Stimulated activated naive CD4-positive, alpha-beta T cell treated with Interleukin-2 at 50 U/mL for 16 hours (primary cell): ENCODE measurements around the gene LSR.

Source experiments
- DNase-seq: peaks from one replicate; lab custom pipeline; 2025; lab: John Stamatoyannopoulos, UW

Gene LSR

GRCh38 chr19:35287713-35288112 is 38.9 kb downstream of the LSR start:
- no peak for DNase-seq

- no peak for DNase-seq
Observed at GRCh38 chr19:35288331-35288730, 39.5 kb downstream of the LSR start.

DNA sequence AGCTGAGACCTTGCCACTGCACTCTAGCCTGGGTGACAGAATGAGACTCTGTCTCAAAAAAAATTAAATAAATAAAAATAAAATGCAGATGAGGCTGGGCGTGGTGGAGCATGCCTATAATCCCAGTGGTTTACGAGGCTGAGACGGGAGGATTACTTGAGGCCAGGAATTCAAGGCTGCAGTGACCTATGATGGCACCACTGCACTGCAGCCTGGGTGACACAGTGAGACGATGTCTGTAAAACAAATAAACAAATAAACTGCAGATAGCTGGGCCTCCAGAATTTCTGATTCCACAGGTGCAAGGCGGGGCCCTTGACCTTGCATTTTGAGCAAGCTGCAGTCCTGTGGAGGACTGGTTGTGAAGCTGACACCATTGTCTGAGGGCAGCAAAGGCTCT is 40.1 kb downstream of the LSR start:
- DNase-seq, result no peak

DNA sequence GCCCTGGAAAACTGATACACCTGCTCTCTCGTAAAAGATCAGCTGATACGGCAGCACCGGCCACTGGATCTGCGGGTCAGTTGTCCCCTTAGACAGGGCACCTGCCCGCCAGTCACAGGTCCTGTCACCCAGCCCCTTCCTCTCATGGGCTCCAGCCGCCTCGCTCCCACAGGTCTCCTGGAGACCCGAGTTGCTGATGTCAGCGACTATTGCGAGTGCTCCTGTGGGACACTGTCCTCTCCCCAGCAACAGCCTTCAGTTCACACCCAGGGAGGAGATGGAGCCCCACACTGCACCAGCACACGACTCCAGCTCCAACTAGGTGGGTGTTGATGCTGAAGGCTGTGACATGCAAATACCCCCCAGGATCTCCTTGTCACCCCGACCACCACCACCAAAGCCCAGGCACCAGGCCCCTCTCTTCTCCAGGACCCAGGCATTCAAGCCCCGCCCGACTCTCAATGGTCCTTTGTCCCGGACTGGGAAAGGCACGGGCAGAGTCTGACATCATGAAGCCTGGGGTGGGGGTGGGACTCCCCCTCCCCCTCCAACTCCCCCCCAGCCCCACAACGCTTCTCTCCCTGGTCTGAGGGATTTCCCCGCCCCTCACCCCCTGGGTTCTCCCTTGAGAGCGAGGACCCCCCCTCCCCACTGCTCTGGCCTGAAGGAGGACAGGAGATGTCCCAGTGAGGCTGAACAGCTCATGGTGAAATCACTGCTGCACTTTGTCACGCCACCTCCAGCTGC is 41.8 kb downstream of the LSR start:
- DNase-seq, result no peak

DNA sequence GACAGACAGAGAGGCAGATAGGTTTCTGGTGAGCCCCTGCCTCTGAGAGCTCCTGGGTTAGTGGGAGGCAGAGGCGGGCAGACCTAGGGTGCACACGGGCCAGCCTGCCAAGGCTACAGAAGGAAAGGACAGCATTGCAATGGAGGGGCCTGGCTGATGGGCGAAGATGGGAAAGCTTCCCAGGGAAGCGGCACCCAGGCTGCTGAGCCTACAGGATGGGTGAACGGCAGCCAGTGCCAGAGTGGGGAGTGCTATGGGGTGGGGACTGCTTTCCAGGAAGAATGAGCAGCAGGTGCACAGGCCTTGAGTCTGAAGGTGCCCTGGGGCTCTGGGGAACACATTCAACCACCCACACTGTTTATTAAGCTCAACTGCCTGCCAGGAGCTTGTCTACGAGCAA is 42.5 kb downstream of the LSR start:
- no peak for DNase-seq

DNA sequence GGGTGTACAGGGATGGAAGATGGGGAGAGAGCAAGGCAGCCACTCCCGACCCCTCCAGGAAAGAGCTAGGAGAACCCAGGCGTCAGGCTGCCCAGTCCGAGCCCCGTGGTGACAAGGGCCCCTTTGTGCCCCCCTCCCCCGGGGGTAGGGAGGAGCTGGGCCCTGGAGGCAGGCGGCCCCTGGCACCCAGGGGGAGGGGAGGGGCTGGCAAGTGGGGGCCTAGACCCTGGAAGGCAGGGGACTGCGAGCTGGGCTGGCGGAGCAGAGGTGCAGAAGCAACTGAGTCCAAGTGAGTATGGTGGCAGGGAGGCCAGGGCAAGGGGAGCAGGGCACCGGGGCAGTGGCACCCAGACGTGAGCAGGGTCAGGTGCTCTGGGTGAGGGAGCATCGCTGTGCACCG is 43.1 kb downstream of the LSR start, which contains the start of gene MAG:
Gene MAG, plus strand, starts transcription at position 246 of the 400 bp plus-strand sequence. CDS start 3,248 bp downstream, outside the sequence.
- DNase-seq, result no peak

DNA sequence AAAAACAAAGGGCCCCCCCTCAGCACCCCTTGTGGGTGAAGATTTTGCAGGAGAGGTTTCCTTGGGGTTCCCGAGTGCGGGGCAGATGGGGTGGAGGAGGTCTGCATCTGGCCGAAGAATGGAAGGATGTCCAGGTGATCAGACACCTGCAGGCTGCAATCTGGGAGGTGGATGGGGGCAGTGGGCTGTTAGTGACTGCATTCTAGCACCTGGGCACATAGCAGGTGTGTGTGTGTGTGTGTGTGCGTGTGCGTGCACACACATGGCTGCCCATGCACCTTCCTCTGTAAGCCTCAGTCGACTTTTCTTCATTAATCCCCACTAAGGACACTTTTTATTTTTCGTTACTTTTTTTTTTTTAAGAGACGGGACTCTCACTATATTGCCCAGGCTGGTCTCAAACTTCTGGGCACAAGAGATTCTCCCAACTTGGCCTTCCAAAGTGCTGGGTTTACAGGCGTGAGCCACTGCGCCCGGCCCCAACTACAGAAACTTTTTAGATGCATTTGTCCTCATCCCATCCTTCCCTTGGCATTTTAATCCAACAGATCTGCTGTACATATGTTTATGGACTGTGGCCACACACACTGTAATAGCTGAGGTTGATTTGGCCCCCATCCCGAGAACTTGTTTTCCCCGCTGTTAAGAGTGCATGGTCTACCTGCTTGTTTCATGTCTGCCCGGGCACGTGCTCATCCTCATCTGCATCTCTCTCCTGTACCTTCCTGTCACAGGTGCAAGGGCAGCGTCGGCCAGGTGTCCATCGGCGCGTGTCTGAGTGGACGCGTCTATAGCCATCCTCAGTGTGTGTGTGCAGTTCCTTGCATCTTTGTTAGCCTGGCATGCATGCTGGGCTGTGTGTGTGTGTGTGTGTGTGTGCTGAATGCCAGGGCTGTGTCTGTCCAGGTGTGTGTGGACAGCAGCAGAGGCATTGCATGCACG is 43.9 kb downstream of the LSR start:
- no peak for DNase-seq

DNA sequence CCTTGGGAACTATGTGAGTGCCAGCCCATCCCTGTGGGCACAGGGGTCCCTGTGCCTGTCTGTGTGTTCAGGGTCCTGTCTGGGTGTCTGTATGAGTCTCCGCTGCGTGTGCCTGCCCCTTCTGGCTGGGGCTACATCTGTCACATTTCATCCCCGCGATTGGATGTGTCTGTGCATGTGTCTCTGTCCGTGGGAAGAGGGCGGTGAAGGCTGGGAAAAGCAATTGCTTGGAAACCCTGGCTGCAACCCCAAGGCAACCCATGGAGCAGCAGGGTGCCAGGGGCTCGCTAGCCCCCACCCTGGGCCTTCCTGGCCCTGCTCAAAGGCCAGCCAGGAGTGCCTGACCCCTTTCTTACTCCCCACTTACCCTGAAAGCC is 44.5 kb downstream of the LSR start:
- DNase-seq, result no peak

DNA sequence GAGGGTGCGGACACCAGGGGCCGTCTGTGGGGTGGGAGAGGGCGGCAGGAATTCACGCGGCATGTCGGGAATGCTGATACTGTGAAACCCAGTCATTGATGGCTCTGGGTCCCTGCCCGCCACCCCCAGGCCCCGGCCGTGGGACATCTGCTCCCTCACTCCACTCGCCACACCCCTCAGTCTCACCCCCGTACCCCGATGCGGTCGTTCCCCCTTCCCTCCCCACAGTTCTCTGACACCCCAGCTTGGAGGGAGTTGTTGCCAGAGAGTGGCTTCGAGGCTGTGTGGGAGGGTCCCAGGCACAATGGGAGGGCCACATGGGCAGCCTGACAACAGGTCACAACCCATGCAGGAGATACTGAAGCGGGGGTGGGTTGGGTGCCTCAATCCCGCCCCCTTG is 45.0 kb downstream of the LSR start:
- no peak for DNase-seq

GRCh38 chr19:35294328-35294727 is 45.5 kb downstream of the LSR start:
- no peak for DNase-seq

DNA sequence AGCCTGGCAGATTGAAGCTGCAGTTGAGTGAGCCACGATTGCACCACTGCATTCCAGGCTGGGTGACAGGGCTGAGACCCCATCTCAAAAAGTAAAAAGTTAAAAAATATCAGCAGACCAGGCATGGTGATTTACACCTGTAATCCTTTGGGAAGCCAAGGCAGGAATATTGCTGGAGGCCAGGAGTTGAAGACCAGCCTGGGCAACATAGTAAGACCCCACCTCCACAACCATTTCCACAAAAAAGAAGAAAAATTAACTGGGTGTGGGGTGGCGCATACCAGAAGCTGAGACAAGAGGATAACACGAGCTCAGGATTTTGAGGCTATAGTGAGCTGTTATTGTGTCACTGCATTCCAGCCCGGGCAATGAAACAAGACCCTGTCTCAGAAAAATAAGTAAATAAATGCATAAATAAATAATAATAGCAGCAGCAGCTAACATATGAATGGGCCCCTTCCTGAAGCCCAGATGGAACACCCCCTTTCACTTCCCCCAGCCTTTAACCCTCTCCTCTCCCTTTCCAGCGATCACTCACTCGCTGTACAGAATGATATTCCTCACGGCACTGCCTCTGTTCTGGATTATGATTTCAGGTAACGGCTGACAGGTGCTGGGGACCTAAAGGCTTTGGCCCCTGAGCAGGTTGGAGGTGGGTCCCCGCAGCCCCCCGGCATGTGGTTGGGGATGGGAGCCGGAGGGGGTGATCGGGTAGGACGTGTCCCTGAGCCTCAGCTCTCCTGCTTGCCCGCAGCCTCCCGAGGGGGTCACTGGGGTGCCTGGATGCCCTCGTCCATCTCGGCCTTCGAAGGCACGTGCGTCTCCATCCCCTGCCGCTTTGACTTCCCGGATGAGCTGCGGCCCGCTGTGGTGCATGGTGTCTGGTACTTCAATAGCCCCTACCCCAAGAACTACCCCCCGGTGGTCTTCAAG is 46.3 kb downstream of the LSR start:
- no peak for DNase-seq

DNA sequence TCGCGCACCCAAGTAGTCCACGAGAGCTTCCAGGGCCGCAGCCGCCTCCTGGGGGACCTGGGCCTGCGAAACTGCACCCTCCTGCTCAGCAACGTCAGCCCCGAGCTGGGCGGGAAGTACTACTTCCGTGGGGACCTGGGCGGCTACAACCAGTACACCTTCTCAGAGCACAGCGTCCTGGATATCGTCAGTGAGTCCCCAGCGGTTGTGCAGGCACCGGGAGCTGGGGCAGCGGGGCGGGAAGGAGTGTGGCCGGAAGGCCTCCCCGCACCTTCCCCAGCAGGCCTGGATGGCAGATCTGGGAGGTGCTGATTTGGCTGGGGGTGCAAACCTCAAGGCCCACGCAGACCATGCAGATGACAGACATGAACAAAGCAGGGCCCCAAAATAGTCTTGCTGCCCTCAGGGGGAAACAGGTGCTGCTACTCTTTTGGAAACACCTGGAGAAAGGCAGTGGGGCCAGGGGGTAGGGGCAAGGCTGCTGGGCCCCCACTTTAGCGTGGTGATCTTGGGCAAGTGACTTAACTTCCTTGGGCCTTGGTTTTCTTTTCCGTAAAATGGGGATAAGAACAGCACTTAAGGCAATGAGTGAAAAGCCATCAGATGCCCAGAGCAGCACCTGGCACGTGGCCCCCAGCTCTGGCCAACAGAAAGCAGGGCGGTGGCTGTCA is 47.1 kb downstream of the LSR start:
- DNase-seq, result no peak

GRCh38 chr19:35296644-35297514 is 48.1 kb downstream of the LSR start:
- DNase-seq, result no peak

DNA sequence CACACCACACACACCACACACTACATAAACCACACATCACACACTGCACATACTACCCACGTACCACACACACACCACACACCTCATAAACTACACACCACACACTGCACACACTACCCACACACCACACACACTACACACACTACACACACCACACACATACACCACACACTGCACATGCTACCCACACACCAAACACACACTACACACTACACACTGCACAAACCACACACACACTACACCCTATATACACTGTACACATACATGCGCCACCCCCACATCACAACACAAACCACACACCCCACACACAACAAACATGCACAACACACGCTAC is 48.7 kb downstream of the LSR start:
- no peak for DNase-seq

GRCh38 chr19:35297922-35298321 is 49.1 kb downstream of the LSR start:
- no peak for DNase-seq

DNA sequence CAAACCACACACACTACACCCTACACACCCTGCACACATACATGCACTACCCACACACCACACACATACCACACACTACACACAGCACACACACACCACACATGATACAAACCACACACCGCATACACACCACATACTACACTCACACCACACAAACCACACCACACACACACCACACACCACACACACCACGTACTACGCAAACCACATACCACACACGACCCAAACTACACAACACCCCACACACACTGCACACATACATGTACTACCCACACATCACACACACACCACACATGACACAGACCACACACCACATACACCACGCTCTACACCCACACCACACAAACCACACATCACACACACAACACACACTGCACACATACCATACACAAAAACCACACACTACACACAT is 49.8 kb downstream of the LSR start:
- DNase-seq, result no peak

DNA sequence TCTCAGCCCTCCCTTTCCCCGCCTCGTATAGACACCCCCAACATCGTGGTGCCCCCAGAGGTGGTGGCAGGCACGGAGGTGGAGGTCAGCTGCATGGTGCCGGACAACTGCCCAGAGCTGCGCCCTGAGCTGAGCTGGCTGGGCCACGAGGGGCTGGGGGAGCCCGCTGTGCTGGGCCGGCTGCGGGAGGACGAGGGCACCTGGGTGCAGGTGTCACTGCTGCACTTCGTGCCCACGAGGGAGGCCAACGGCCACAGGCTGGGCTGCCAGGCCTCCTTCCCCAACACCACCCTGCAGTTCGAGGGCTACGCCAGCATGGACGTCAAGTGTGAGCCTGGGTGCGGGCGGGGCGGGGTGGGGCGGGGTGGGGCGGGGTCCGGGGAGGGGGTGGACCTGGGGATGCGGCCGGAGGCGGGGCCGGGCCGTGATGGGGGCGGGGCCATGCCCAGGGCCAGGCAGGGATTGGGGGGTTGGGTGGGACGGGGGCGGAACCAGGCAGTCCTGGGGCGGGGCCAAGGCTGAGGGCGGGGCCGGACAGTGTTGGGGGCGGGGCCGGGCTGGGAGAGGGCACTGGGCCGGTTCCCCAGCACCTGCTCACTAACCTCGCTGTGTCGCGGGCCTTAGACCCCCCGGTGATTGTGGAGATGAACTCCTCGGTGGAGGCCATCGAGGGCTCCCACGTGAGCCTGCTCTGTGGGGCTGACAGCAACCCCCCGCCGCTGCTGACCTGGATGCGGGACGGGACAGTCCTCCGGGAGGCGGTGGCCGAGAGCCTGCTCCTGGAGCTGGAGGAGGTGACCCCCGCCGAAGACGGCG is 50.9 kb downstream of the LSR start:
- no peak for DNase-seq

DNA sequence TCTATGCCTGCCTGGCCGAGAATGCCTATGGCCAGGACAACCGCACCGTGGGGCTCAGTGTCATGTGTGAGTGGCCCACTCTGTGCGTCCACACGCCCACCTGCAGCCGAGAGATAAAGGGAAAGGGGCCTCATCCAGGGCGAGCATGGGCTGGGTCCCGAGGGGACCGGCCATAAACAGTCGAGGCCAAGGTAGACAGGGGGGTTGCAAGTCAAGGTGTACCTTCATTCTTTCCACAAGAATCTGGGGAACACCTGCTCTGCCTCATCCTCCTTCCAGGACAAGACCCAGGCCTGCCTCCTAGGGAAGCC is 51.5 kb downstream of the LSR start:
- DNase-seq, result no peak

- DNase-seq, result no peak
Observed at GRCh38 chr19:35301961-35302360, 53.2 kb downstream of the LSR start.

- DNase-seq, result no peak
Observed at GRCh38 chr19:35302446-35302845, 53.6 kb downstream of the LSR start.
